ENCODE measurements around the gene CDV3. TPM values are rescaled to one million over a fixed set of nuclear protein-coding genes. Genes with fewer than 3 reads are reported as not detected.

Gene CDV3
- polyA plus RNA-seq, 1 donor (not counting 4 experiments of a cell fraction or from before 2014, with no cell fraction given), result 150 TPM

DNA sequence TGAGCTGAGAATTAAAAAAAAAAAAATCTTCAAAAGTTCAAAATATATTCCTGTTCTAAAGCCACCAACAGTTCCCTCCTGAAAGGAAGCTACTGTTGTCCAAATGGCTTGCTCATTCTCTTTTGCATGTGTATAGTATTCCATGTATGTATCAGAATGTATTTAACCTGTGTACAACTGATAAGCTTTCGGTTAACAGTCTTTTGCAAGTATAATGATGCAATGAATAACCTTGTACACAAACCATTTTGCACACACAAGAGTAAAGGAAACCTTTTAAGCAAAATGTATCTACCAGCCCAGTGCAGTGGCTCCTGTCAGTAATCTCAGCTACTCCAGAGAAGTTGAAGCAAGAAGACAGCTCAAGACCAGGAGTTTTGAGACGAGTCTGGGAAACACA is 55.7 kb downstream of the CDV3 start:
- Histone ChIP-seq H3K4me1 (ENCODE audit: control insufficient read depth, extremely low read depth, insufficient read depth, low read length) (no peaks in the 10 kb centered on the region), H3K4me3 (ENCODE audit: control insufficient read depth in 2 of 3, extremely low read depth in 1 of 3, insufficient read depth in 2 of 3, low read depth in 1 of 3, low read length in 3 of 3) (no peak overlapping the region), H2AFZ (ENCODE audit: control insufficient read depth, low read length) (no peak overlapping the region), H3K36me3 (ENCODE audit: control insufficient read depth in 2 of 2, extremely low read depth in 1 of 2, insufficient read depth in 2 of 2, low read length in 2 of 2) (peaks cover 4 to 6% of the 10 kb centered on the region in 2 experiments), H3K27me3 (ENCODE audit: control insufficient read depth, extremely low read depth, insufficient read depth, low read length) (no peaks in the 10 kb centered on the region), H3K79me2 (ENCODE audit: control insufficient read depth, insufficient read depth, low read length) (no peaks in the 10 kb centered on the region), H3K9ac (ENCODE audit: control insufficient read depth, extremely low read depth, insufficient read depth, low read length) (no peak overlapping the region), H3K4me2 (ENCODE audit: control insufficient read depth, extremely low read depth, insufficient read depth, low read depth, low read length) (no peak overlapping the region), H3K9me1 (ENCODE audit: control insufficient read depth, extremely low read depth, insufficient read depth, low read length) (no peaks in the 10 kb centered on the region), H3K9me3 (ENCODE audit: control insufficient read depth, low read depth, low read length) (no peaks in the 10 kb centered on the region), H3K27ac (ENCODE audit: control insufficient read depth, insufficient read depth, low read length) (no peak overlapping the region), H4K20me1 (ENCODE audit: control insufficient read depth, extremely low read depth, insufficient read depth, low read length) (no peaks in the 10 kb centered on the region)
- DNase-seq (ENCODE audit: low read depth, low spot score) (no peak), FAIRE-seq (no peak)
- TF ChIP-seq EZH2 (IDR thresholded peaks at IDR 0.05; ENCODE audit: low read length), result no peak
- TF ChIP-seq CTCF (optimal IDR thresholded peaks at IDR 0.05 in 1 of 3, IDR thresholded peaks at IDR 0.05 in 1 of 3, conservative IDR thresholded peaks at IDR 0.05 in 1 of 3; ENCODE audit: extremely low read depth in 1 of 3, insufficient read depth in 2 of 3, low read length in 3 of 3), result no peak
- dilution Hi-C loops (cut with MboI; ENCODE audit: extremely low pct_ligation_motif_present, low sequenced_read_pairs), result no loop called here

DNA sequence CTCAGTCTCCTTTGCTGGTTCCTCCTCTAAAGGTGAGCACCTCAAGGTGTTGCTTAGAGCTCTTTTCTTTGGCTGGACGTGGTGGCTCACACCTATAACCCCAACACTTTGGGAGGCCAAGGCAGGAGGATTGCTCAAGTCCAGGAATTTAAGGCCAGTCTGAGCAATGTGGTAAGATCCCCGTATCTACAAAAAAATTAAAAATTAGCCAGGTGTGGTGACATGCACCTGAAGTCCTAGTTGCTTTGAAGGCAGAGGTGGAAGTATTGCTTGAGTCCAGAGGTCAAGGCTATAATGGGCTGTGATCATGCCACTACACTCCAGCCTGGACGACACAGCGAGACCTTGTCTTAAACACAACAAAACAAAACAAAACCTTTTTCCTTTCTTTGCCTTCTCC is 60.0 kb downstream of the CDV3 start:
- Histone ChIP-seq H3K36me3 (ENCODE audit: control insufficient read depth in 2 of 2, extremely low read depth in 1 of 2, insufficient read depth in 2 of 2, low read length in 2 of 2) (peaks cover 2 to 22% of the 10 kb centered on the region in 2 experiments), H3K4me1 (ENCODE audit: control insufficient read depth, extremely low read depth, insufficient read depth, low read length) (no peaks in the 10 kb centered on the region), H2AFZ (ENCODE audit: control insufficient read depth, low read length) (no peak overlapping the region), H3K9ac (ENCODE audit: control insufficient read depth, extremely low read depth, insufficient read depth, low read length) (no peak overlapping the region), H3K9me1 (ENCODE audit: control insufficient read depth, extremely low read depth, insufficient read depth, low read length) (no peaks in the 10 kb centered on the region), H3K9me3 (ENCODE audit: control insufficient read depth, low read depth, low read length) (no peaks in the 10 kb centered on the region), H3K79me2 (ENCODE audit: control insufficient read depth, insufficient read depth, low read length) (peaks cover 2% of the 10 kb centered on the region), H4K20me1 (ENCODE audit: control insufficient read depth, extremely low read depth, insufficient read depth, low read length) (no peaks in the 10 kb centered on the region), H3K4me3 (ENCODE audit: control insufficient read depth in 2 of 3, extremely low read depth in 1 of 3, insufficient read depth in 2 of 3, low read depth in 1 of 3, low read length in 3 of 3) (no peak overlapping the region), H3K4me2 (ENCODE audit: control insufficient read depth, extremely low read depth, insufficient read depth, low read depth, low read length) (no peak overlapping the region), H3K27me3 (ENCODE audit: control insufficient read depth, extremely low read depth, insufficient read depth, low read length) (no peaks in the 10 kb centered on the region), H3K27ac (ENCODE audit: control insufficient read depth, insufficient read depth, low read length) (no peak overlapping the region)
- DNase-seq (ENCODE audit: low read depth, low spot score) (no peak), FAIRE-seq (no peak)
- dilution Hi-C loops (cut with MboI; ENCODE audit: extremely low pct_ligation_motif_present, low sequenced_read_pairs), result no loop called here
- TF ChIP-seq EZH2 (IDR thresholded peaks at IDR 0.05; ENCODE audit: low read length) (no peak), CTCF (optimal IDR thresholded peaks at IDR 0.05 in 1 of 3, IDR thresholded peaks at IDR 0.05 in 1 of 3, conservative IDR thresholded peaks at IDR 0.05 in 1 of 3; ENCODE audit: extremely low read depth in 1 of 3, insufficient read depth in 2 of 3, low read length in 3 of 3) (no peak)

Small RNAs within 50 kb of the gene (small RNA-seq; reads per million reads assigned to genes)
- 0 reads per million in 3 experiments for gene AC022296.2 (ENCODE audit: insufficient read length in 3 of 3, low read depth in 3 of 3, low replicate concordance in 1 of 3)
- gene RF00438 (ENCODE audit: insufficient read length in 3 of 3, low read depth in 3 of 3, low replicate concordance in 1 of 3), result 0 reads per million in 3 experiments

Other genes starting within 250 kb of the CDV3 start
- gene BFSP2, start 173.6 kb upstream of the CDV3 start, polyA plus RNA-seq, result not detected in 3 replicates
- gene TOPBP1, start 88.3 kb downstream of the CDV3 start, polyA plus RNA-seq, result 19.1 to 26.1 TPM (median 20.7 TPM) in 3 replicates
- gene TF, start 172.7 kb downstream of the CDV3 start, polyA plus RNA-seq, result 0.28 to 0.70 TPM (median 0.30 TPM) in 3 replicates
- gene SRPRB, start 232.1 kb downstream of the CDV3 start, polyA plus RNA-seq, result 55.9 to 73.8 TPM (median 60.2 TPM) in 3 replicates

All from keratinocyte (primary cell).